ENCODE data around the gene PLEKHH1. TPM values are rescaled to one million over a fixed set of nuclear protein-coding genes. Genes with fewer than 3 reads are reported as not detected.
"Not testable (repeated sequence)": the region's sequence is repeated elsewhere in the genome, so short reads cannot be mapped to it uniquely, and the experiment has no call there.

Gene PLEKHH1
- polyA plus RNA-seq, 1 donor from 2014 or later = 34.1 TPM

GRCh38 chr14:67589204-67589770 is 56.2 kb downstream of the PLEKHH1 start:
- H3K36me3 ChIP-seq (ENCODE audit: insufficient read depth, low read length) = no peaks in the 10 kb centered on the region
- no peaks in the 10 kb centered on the region for H3K79me2 ChIP-seq (replicated peaks; ENCODE audit: insufficient read depth, low read length)
- H3K4me3 ChIP-seq (ENCODE audit: low read length) = no peak overlapping the region
- H2AFZ ChIP-seq (ENCODE audit: low read depth, low read length) = no peak overlapping the region
- TF ChIP-seq POLR2AphosphoS5 (IDR thresholded peaks at IDR 0.05) (no peak), TAF1 (IDR thresholded peaks at IDR 0.05; ENCODE audit: low read depth) (no peak), REST (IDR thresholded peaks at IDR 0.05; ENCODE audit: borderline replicate concordance) (no peak), RAD21 (conservative IDR thresholded peaks at IDR 0.05) (no peak), CTCF (IDR thresholded peaks at IDR 0.05; ENCODE audit: poor library complexity, severe bottlenecking) (no peak), SMC3 (conservative IDR thresholded peaks at IDR 0.05; ENCODE audit: poor library complexity) (no peak), MXI1 (conservative IDR thresholded peaks at IDR 0.05; ENCODE audit: poor library complexity, severe bottlenecking) (no peak), EZH2 (IDR thresholded peaks at IDR 0.05; ENCODE audit: borderline replicate concordance, insufficient read depth, low read length, poor library complexity, severe bottlenecking) (no peak), EP300 (conservative IDR thresholded peaks at IDR 0.05; ENCODE audit: poor library complexity, severe bottlenecking) (no peak)
- no peak overlapping the region for H3K27ac ChIP-seq (ENCODE audit: low read length)
- H3K4me2 ChIP-seq (ENCODE audit: low read length) = no peak overlapping the region
- no peaks in the 10 kb centered on the region for H3F3A ChIP-seq (ENCODE audit: insufficient read depth, low read length, poor library complexity, severe bottlenecking)
- no peaks in the 10 kb centered on the region for H3K27me3 ChIP-seq (ENCODE audit: insufficient read depth, low read depth, low read length)
- no peaks in the 10 kb centered on the region for H3K9me3 ChIP-seq (ENCODE audit: low read length)
- no peaks in the 10 kb centered on the region for H4K20me1 ChIP-seq (ENCODE audit: insufficient read depth)
- no peaks in the 10 kb centered on the region for H3K9me2 ChIP-seq (ENCODE audit: insufficient read depth, low read length)
- H3K9ac ChIP-seq (ENCODE audit: low read length) = no peak overlapping the region

- not testable (repeated sequence) for H3K4me3 ChIP-seq (ENCODE audit: low read length); H3K27me3 ChIP-seq (ENCODE audit: insufficient read depth, low read depth, low read length); H3K79me2 ChIP-seq (replicated peaks; ENCODE audit: insufficient read depth, low read length); H3K9me3 ChIP-seq (ENCODE audit: low read length); H2AFZ ChIP-seq (ENCODE audit: low read depth, low read length); H3K4me2 ChIP-seq (ENCODE audit: low read length); H3K36me3 ChIP-seq (ENCODE audit: insufficient read depth, low read length); H3K9ac ChIP-seq (ENCODE audit: low read length); H3K27ac ChIP-seq (ENCODE audit: low read length); H3F3A ChIP-seq (ENCODE audit: insufficient read depth, low read length, poor library complexity, severe bottlenecking); H4K20me1 ChIP-seq (ENCODE audit: insufficient read depth); H3K9me2 ChIP-seq (ENCODE audit: insufficient read depth, low read length)
Observed at GRCh38 chr14:67593650-67594049, 60.6 kb downstream of the PLEKHH1 start.

GRCh38 chr14:67595392-67595791 is 62.3 kb downstream of the PLEKHH1 start:
- Histone ChIP-seq H3K9me2 (ENCODE audit: insufficient read depth, low read length) (no peaks in the 10 kb centered on the region), H4K20me1 (ENCODE audit: insufficient read depth) (no peaks in the 10 kb centered on the region), H3K27ac (ENCODE audit: low read length) (no peak overlapping the region), H3K9me3 (ENCODE audit: low read length) (no peaks in the 10 kb centered on the region), H2AFZ (ENCODE audit: low read depth, low read length) (no peak overlapping the region), H3K9ac (ENCODE audit: low read length) (no peak overlapping the region), H3K36me3 (ENCODE audit: insufficient read depth, low read length) (no peaks in the 10 kb centered on the region), H3F3A (ENCODE audit: insufficient read depth, low read length, poor library complexity, severe bottlenecking) (no peaks in the 10 kb centered on the region), H3K79me2 (replicated peaks; ENCODE audit: insufficient read depth, low read length) (no peaks in the 10 kb centered on the region), H3K4me3 (ENCODE audit: low read length) (no peak overlapping the region), H3K27me3 (ENCODE audit: insufficient read depth, low read depth, low read length) (no peaks in the 10 kb centered on the region), H3K4me2 (ENCODE audit: low read length) (no peak overlapping the region)
- no peak for TF ChIP-seq RAD21 (conservative IDR thresholded peaks at IDR 0.05)
- no peak for TF ChIP-seq EP300 (conservative IDR thresholded peaks at IDR 0.05; ENCODE audit: poor library complexity, severe bottlenecking)
- TF ChIP-seq POLR2AphosphoS5 (IDR thresholded peaks at IDR 0.05) = no peak
- TF ChIP-seq CTCF (IDR thresholded peaks at IDR 0.05; ENCODE audit: poor library complexity, severe bottlenecking) = no peak
- no peak for TF ChIP-seq SMC3 (conservative IDR thresholded peaks at IDR 0.05; ENCODE audit: poor library complexity)
- TF ChIP-seq REST (IDR thresholded peaks at IDR 0.05; ENCODE audit: borderline replicate concordance) = no peak
- no peak for TF ChIP-seq MXI1 (conservative IDR thresholded peaks at IDR 0.05; ENCODE audit: poor library complexity, severe bottlenecking)
- TF ChIP-seq EZH2 (IDR thresholded peaks at IDR 0.05; ENCODE audit: borderline replicate concordance, insufficient read depth, low read length, poor library complexity, severe bottlenecking) = no peak
- TF ChIP-seq TAF1 (IDR thresholded peaks at IDR 0.05; ENCODE audit: low read depth) = no peak

All from neural cell (in vitro differentiated cells).